HG03575 (cell line): ENCODE results near the gene RPS19BP1.

Source experiments
- ATAC-seq: cut with Tn5 transposase; IDR thresholded peaks from one replicate; pipeline ENCODE4 v1.9.1; 2021; ENCODE audit not compliant: unreplicated experiment, insufficient number of reproducible peaks, low FRiP score; ENCODE audit errors: extremely low read depth

RPS19BP1 gene

DNA sequence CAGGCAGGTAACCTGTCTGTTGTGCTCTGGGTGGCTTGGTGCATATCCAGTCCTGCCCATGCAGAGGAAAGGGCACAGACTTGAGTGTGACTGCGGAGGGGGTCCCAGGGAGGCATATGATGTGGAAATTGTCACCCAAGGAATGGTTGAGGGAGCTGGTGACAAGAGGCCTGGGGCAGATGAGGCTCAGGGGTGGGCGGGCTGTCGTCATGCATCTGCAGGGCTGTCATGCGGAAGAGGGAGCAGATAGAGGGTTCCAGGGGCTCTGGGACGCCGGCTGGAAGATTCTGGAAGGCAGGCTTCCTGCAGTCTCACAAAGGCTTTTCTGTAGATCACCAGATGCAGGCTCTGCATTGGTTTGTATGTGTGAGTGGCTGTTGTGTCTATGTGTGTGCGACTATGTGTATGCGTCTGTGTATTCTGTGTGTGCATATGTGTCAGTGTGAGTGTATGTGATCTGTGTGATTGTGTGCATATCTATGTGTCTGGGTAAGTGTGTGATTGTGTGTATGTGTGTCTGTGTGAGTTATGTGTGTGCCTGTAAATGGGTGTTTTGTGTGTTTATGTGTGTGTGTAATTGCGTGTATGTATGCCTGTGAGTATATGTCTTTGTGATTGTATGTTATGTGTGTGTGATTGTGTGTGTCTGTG, 30.4 kb upstream of the RPS19BP1 start:
- ATAC-seq: no peak

DNA sequence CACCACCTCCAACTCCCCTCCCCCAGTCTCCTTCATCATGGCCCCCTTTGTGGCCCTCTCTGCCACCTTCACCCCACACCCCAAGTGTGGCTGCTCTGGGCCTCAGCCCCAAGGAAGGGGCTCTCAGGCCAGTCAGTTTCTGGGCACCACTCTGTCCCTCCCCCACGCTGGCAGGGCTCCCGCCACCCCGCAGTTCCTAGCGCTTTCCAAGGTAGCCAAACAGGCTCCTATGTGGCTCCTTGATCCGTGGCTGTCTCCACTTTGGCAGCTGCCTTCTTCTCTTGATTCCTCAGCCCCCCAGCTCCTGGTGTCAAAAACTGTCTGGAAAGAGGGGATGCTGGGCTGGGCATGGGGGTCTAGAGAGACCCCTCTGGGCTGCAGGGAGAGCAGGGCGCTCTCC, 27.6 kb upstream of the RPS19BP1 start:
- no peak for ATAC-seq

DNA sequence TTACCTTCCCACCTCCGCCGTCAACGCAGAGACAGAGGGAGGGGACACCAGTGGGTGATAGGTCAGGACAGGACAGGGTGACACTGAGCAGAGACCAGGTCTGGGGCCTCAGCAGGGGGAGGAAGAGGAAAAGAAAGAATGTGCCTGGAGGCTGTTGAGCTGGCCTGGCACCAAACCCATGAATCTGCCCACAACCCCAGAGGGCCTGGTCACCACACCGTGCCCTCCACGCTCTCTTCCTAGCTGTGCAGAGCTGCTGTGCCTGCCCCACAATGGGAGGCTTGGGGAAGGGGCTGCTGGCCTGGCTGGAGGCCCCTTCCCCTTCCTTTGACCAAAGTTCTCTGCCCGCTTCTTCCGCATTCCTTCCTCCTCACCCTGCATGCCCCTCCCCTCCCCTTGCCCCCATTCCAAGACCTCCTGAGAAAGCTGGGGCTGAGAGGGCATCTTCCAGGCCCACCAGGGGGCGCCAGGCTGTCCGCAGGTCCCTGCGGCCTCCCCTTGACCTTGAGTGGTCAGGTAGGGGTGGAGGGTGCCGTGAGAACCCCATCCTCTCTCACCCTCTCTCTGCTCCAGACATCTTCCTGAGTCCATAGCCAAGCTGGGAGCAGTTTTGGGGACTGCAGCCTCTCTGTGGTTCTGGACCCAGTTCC, 27.0 kb upstream of the RPS19BP1 start:
- ATAC-seq: no peak

DNA sequence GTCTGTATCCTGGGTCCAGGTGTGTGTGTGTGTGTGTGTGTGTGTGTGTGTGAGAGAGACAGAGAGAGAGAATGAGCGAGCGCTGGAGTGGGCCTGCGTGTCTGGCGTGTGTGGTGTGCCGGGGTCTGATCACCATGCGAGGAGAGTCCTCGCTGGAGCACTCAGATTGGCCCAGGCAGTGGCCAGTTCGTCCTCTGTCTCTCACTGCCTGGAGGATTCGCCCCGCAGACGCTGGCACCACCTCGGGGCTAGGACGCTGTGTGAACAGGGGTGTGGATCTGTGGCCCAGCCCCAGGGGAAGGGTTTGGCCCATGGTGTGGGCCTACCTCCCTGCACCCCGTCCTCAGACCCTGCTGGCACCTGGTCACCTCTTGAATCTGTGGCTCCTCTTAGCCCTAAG, 26.4 kb upstream of the RPS19BP1 start:
- no peak for ATAC-seq

DNA sequence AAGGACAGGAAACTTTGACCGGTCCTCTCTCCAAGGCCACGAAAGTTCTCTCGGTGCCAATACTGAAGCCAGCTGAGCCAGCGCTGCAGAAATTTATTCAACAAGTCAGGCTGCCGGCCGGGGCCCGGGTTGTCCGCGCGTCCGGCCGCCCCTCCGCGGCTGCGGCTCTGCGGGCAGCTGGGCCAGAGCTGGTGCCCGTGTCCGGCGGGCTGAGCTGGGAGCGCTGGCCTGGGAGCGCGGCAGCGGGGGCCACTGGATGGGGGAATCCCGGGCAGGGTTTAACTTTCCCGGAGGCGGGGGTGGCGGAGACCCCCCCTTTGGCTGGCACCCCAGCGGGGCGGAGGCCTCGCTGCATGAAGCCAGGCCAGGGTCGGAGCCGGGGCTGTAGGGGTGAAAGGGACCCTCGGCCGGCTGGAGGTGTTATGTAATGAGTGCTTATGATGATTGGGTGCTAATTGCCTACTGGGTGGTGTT, 25.7 kb upstream of the RPS19BP1 start:
- no peak for ATAC-seq

DNA sequence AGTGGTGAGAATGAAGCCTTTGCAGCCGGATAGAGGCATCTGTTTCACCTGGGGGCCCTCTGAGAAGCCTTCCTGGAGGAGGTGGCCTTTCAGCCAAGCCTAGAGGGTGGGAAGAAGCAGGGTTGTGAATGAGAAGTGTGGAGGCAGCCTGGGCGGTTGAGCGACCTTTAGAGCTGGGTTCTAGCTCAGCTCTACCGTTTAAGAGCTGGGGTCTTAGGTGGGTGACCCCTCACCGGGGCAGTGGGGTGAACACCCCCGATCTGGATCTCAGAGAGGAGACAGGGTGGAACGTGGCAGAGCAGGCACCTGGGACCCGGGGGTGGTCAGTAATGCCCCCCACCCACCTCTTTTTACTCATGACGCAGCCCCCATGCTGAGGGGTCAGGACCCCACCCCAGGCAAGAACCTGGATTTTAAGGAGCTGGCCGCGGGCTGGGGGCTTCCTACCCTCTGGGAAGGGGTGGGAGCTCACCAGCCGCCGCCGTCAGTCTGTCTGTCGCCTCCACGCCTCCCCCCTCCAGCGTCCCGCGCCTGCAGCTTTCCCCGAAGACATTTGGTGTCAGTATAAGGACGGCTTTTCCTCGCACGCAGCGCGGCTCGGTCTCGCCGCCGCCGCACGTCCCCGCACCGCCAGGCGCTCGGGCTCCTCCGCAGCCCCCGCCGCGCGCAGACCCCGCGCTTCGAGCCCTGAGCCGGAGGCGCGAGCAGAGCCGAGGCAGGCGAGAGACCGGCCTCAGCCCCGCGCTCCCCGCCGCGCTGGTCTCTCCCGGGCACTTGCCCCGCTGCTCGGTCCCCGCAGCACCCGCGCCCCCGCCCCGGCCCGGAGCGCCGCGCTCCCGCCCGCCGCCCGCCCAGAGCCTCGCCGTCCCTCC, 24.7 kb upstream of the RPS19BP1 start:
- no peak for ATAC-seq

DNA sequence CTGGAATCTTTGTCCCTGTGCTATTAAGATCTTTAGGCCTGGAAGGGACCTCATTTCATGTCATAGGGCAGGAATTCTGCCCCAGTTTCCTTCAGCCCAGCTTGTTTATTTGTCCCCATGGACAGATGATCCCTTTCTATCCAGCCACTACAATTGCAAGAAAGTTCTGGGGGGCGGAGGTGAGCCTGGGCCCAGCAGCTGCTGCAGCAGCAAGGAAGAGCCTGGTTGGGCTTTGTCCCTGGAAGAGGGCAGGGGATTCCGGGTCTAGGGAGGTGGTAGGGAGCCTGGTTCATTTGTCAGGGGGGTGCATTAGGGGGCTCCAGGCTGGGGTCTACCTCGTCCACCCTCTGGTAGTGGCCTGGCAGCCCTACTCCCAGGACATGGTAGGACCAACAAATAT, 21.6 kb upstream of the RPS19BP1 start:
- no peak for ATAC-seq

DNA sequence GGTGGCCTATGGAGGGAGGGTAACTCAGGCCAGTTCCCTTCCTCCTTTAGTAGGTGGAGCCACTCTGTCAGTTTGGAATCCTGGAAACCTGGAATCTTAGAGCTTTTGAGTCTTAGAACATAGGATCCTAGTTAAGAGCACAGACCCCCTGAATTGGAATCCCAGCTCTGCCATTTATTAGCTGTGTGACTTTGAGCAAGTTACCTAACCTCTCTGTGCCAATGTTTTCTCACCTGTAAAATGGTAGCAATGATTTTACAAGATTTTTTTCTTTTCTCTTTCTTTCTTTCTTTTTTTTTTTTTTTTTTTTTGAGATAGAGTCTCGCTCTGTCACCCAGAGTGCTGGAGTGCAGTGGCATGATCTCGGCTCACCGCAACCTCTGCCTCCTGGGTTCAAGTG, 20.9 kb upstream of the RPS19BP1 start:
- ATAC-seq: no peak

DNA sequence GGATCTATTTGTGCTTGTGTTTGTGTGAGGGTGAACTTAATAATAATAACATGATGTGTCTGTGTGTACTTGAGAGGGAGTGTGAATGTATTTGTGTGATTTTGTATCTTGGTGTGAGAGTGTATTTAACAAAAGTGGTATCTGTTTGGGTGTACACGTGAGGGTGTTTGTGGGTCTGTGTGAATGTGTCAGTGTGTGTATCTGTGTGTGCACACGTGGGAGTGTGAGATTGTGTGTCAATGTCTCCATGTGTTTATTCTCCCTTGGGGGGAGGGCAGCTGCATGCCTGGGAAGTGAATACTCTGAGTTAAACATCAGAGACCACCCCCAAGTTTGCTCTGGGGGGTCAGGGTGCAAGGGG, 15.0 kb upstream of the RPS19BP1 start:
- ATAC-seq: no peak

DNA sequence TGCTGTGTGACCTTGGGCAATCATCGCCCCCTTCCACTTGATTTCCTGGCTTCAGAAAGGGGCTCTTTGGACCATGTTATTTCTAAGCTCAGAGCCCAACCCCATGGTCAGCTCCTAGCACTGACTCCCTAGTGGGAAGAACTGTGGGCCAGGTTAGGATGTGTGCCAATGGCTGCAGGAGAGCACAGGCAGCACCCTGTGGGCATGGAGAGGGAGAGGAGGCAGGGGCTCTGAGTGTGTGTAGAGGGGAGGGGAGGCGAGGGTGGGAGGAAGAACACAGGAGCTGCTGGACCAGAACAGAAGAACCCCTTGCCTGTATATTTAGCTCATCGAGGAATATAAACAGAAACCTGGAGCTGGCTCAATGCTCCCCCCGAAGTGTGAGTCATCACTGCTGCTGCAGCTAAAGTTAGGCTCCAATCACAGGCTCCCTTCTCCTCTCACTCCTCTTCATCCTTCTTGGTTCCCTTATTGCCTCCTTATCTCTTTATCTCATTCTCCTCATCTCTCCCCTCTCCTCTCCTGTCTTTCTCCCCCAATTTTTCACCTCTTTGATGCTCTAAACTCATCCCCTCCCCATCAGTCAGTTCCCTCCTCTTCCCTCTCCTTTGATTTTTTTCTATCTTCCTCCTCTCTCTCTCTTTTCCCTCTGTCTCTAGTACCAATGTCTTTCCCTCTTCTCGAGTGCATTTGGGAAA, 14.5 kb upstream of the RPS19BP1 start:
- no peak for ATAC-seq

DNA sequence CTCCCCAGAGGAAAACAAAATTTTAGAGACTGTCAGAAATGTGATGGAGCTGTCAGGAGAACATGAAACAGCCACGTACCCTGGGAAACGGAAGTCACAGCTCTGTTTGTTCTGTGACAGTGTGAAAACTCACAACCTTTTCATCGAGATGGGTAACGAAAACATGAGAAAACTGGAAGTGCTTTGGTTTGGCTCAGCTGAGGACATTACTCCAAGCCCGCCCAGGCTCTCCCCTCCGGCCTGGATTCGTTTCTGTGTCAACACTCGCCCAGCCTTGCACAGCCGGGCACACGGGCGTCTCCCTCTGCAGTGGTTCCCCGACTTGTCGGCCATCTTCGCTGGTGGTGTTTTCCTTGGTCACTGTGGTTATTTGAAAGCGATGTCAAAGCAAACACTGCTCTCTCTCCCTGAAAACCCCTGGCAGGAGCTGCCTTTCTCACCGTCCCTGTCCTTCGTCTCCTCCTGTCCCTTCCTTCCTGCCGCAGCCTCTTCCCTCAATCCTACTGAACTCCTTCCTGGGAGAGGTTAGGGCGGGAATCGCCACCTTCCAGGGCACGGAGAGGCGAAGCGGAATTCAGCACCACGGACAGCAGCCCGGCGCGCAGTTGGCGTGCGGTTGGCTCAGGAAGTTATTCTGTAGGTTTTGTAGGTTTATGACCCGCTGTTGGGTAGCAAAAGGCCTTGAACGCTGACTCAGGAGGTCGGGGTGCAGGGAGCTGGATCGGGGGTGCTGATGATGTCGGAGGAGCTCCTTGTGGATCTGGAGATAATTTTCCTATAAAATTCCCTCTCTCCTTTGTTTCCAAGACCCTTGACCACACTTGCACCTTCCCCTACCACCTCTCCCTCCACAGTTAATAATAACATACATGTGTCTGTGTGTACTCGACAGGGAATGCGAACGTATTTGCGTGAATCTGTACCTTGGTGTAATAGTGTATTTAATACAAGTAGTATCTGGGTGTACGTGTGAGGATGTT, 13.1 kb upstream of the RPS19BP1 start:
- no peak for ATAC-seq

DNA sequence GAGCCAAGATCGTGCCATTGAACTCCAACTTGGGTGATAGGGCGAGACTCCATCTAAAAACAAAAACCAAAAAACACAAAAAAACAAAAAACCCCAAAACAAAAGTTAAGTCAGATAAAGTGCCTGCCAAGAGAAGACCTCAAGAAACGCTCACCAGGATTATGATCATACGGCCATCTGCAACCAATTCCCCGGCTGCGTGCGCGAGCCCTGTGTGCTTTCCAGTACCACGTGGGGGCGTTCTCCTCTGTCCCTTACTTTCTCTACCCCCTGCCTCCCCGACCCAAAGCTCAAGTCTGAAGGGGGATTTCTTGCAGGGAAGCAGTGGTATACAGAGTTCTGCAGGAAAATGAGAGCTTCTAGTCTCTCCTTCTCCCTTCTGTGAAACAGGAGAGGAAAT, 10.5 kb upstream of the RPS19BP1 start:
- ATAC-seq: no peak

DNA sequence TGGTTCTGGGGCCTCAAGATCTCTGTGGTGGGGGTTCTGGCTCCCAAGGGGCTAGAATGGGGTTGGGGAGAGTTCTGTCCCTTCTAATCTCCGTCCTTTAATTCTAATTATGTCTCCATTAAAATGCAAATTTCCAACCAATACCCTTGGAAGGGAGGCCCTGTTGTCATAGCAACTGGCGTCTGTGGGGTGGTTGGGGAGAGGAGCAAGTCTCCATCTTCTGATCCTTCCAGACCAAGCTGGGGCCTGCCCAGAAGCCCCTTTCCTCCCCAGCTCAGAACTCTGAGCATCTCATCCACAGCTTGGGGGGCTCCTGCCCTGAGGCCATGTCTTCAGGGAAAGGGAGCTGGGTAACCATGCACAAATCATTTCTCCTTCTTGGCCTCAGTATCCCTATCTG, 5.4 kb upstream of the RPS19BP1 start:
- ATAC-seq: no peak

DNA sequence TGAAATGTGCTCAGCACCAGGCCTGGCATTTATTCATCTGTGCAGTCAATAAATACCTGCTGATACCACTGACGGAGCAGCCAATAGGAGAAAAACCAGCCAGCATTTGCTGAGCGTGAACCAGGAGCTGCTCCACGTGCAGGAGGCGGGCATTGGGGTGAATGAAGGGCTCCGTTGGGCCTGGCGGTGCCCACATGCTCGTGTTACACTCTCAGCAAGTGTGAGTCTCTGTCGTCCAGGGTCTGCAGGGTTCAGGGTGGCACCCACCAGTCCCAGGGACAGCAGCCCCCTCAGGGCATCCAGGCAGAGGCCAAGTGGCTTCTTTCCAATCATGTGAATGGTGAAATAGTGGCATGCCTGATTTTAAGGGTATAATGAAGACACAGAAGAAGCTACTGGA, 4.2 kb upstream of the RPS19BP1 start:
- no peak for ATAC-seq

DNA sequence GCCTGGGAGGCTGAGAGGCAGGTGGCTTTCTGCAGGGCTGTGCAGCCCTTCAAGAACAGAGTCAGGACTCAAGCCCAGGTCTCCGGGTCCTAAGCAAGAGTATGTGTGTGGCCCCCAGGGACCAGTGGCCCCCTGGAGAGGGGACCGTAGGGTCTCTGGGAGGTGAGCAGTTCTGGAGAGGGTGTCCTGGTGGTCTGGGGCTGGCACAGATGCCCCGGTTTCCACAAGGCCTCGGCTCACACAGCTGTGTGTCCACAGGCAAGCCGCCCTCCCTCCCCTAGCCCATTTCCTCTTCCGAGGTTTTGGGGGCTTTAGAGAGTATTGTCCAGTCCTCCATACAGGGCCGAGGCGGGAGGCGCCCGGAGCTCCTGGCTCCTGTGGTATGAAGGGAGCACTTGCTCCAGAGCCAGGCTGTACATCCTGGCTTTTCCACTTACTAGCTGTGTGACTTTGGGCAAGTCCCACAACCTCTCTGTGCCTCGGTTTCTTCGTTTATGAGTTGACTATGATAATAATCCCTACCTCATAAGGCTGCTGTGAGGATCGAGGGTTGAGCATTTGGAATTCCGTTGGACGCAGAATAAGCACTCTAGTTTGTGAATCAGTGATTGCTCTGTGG, 3.4 kb upstream of the RPS19BP1 start:
- no peak for ATAC-seq

DNA sequence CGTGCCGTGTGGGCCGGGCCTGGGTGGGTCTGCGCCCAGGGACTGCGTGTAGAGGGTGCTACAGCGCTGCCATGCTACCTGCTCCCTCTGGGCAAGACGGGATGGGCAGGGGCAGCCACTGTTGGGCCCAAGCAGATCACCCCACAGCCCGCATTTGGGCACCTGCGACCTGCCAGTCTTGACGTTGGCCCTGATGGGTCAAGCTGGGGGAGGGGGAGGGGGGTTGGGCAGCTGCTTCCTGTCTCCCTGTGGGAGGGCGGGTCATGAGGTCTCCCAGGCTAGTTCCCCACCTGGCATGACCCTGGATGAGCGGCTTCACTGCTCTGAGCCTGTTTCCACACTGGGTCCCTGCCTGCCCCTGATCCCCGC, 2.8 kb upstream of the RPS19BP1 start:
- no peak for ATAC-seq

DNA sequence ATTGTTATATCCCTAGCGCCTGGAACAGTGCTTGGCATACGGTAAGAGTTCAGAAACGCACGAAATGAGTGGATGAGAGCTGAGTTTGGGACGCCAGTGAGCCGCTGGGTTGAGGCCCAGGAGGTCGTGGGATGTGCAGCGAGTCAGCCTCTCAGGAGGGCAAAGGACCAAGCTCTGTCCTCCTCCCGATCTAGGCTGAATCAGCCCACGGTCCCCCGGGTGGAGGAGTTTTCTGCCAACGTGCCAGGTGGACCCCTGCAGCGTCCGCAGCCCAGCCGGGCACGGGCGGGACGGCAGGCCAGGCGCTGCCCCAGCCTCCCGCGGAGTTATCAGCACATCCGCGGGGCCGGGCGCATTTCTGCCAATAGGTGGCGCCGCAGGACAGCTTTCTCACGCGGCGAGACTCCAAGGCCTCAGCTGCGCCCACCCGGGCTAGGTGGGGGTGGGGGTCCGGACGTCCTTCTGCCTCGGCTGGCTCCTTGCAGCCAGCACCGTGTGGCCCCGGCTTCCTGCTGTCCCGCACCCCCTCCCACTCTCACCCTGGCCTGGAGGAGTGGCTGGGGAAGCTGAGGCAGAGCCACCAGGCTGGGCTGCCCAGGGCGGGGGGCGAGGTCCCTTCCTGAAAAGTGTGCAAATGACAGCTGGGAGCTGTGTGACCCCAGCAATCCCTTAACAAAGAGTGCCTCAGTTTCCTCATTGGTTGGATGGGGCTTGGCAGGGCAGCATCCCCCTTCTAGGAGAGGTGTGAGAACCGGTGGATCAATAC, 2.2 kb upstream of the RPS19BP1 start:
- ATAC-seq: no peak
